Measurements from ENCODE around the gene CST6.

DNA sequence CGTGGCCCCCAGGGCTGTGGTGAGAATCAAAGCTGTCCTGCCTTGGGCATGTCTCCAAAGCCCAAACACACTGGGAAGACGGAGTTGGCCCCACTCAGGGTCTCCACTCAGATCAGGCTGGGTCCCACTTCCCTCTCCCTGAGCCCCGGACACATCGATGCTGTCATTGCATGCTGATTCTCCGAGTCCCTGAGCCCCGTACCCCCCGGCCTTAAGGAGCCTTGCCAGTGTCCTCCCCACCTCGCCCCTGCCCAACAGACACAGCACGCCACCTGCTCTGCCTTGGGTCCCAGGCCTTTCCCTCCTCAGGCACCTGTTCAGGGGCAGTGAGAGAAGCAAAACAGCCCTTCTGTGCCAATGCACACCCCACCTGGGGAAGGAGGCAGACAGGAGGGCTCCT lies 24.5 kb upstream of the CST6 start:
- TF ChIP-seq CTCF (conservative IDR thresholded peaks at IDR 0.05; ENCODE audit: low read length): no peak
- no peak for TF ChIP-seq EZH2phosphoT487 (IDR thresholded peaks at IDR 0.05; ENCODE audit: borderline replicate concordance)
